Measurements from ENCODE around the gene SEPTIN12. TPM values are rescaled to one million over a fixed set of nuclear protein-coding genes. Genes with fewer than 3 reads are reported as not detected.
A peak's percentile ranks its signal among the peaks of the same experiment; 100 is the strongest.

Gene SEPTIN12
- total and polyA plus RNA-seq, 7 donors, result 2.5 TPM; not detected in 6

DNA sequence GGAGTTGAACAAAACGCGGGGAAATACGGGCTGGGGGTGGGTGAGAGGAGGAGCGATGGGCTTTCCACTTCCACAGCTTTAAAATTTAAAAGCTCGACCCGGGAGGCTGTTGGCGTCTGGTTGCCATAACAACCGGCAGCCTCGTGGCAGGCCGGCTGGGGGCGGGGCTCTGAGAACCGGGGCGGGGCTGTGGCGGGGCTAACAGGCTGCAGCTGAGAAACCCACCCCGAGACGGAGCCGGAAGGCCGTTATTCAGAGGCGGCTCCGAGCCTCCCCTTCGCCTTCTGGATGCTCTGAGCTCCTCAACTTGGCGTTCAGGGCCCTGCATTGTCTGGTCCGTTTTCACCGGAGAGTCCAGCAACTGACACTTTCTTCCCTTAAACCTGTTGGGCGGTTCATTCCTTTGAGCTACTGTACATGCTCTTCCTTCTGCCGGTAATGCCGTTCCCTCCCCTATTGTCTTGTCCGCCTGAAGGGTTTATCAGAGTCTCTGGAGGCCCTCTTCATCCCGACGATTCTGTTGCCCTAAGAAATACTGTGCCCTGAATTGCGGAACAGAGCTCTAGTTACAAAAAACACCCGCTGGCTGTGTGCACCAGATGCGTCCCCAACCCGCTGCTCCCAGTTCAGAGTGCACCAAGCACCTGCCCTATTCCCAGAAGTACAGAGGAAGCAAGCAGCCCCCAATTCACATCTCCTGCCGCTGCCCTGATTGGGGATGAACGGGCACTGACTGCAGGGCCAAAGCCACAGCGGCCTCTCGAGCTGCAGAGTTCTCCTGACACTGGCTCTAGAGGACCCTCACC lies 53.2 kb downstream of the SEPTIN12 start:
- DNase-seq, result peak; percentile 94
- Histone ChIP-seq H3K27ac (peak overlapping the region; percentile 85 to 91 (median 90)), H3K9me3 (no peaks in the 10 kb centered on the region), H3K27me3 (no peaks in the 10 kb centered on the region), H3K36me3 (peaks cover 0 to 18% (median 5%) of the 10 kb centered on the region in 4 donors), H3K4me3 (peak overlapping the region; percentile 63 to 86 (median 66)), H3K4me1 (peaks cover 0 to 20% (median 17%) of the 10 kb centered on the region in 4 donors)
- TF ChIP-seq EP300 (IDR thresholded peaks at IDR 0.05), result no peak
- peak in 1 of 4 donors; percentile 11 for TF ChIP-seq POLR2AphosphoS5 (IDR thresholded peaks at IDR 0.05)
- 6 to 7% methylated on average over 38 of the region's 38 CpGs for WGBS, 2 donors
- intact Hi-C loops (cut with DNase I), result loop anchor here (2.0 to 10.0 kb wide), 4 partner anchors 32 to 220 kb away; partner anchors contain the start of genes NUDT16L1, ROGDI, SEC14L5 and ZNF500

DNA sequence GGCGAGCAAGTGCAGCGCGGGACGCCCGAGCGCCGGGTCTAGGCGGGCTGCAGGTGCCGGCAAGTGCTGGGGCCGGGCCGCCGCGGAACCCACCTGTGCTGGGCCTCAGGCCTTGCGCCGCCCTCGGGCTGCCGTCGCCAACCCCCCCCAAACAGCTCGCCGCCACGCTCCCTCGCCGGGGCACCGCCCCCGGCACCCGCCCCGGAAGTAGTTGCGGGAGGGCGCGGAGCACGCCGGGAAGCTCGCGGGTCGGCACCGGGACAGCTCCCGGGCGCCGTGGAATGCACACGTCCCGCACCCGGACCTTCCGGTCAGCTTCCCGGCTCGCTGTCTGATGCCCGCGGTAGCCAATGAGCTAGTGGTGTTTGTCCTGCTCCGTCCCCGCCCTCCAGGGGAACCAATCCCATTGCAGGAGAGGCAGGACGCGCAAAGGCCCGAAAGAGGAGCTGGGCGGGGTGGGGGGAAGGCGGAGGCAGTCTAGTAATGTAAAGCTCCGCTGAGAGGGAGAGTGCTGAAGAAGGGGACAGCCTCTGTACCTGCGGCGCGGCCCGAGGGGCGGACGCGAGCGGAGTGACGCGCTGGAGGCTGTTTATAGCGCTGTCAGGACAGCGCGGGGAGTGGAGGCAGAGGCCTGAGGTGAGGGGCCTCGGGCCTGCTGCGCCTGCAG lies 53.9 kb downstream of the SEPTIN12 start, which contains the start of the genes ANKS3 and DNAAF8:
Gene ANKS3 (minus strand): TSS at position 209 of the 667 bp plus-strand sequence. CDS start 4,122 bp downstream, outside the sequence.
Gene DNAAF8 (plus strand): TSS at position 475 of the 667 bp plus-strand sequence. CDS start 1,978 bp downstream, outside the sequence.
- Histone ChIP-seq H3K27ac (peak within 1 kb of the TSS; percentile 85 to 91 (median 90)), H3K4me1 (peaks cover 0 to 20% (median 17%) of the 10 kb centered on the region in 4 donors), H3K9me3 (no peaks in the 10 kb centered on the region), H3K27me3 (no peaks in the 10 kb centered on the region), H3K4me3 (peak within 1 kb of the TSS; percentile 63 to 86 (median 66)), H3K36me3 (peaks cover 4 to 25% (median 8%) of the 10 kb centered on the region in 4 donors)
- TF ChIP-seq POLR2AphosphoS5 (IDR thresholded peaks at IDR 0.05) (peak in 3 of 4 donors; percentile 68 to 80 (median 68)), EP300 (IDR thresholded peaks at IDR 0.05) (peak in 1 of 4 donors; percentile 37), POLR2A (IDR thresholded peaks at IDR 0.05) (no peak)
- intact Hi-C loops (cut with DNase I), result loop anchor here (2.0 to 10.0 kb wide), 4 partner anchors 33 to 221 kb away; partner anchors contain the start of genes NUDT16L1, ROGDI, SEC14L5 and ZNF500
- 0 to 1% methylated on average over 70 of the region's 70 CpGs for WGBS, 2 donors
- peak; percentile 99 for DNase-seq

DNA sequence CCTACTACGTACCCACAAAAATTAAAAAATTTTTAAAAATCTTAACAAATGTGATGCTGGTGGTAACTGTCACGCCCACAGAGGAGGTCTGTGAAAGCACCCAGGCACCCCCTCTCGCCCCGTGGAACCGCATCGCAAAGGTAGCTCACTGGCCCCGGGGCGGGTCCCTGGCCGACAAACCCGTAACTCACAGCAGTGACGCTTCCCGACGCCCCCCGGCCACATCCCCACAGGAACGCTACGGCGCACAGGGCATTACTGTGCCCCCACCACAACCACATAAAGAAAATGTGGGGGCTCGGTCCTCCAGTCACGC lies 54.4 kb downstream of the SEPTIN12 start:
- WGBS, 2 donors, result 1% methylated on average over 19 of the region's 19 CpGs
- Histone ChIP-seq H3K4me1 (peaks cover 0 to 20% (median 17%) of the 10 kb centered on the region in 4 donors), H3K9me3 (no peaks in the 10 kb centered on the region), H3K4me3 (peak overlapping the region; percentile 63 to 86 (median 66)), H3K27me3 (no peaks in the 10 kb centered on the region), H3K27ac (peak overlapping the region; percentile 85 to 91 (median 90)), H3K36me3 (peaks cover 8 to 30% (median 12%) of the 10 kb centered on the region in 4 donors)
- peak; percentile 74 for DNase-seq
- no peak for TF ChIP-seq POLR2AphosphoS5 (IDR thresholded peaks at IDR 0.05)
- no peak for TF ChIP-seq EP300 (IDR thresholded peaks at IDR 0.05)
- TF ChIP-seq, protein P1, sequence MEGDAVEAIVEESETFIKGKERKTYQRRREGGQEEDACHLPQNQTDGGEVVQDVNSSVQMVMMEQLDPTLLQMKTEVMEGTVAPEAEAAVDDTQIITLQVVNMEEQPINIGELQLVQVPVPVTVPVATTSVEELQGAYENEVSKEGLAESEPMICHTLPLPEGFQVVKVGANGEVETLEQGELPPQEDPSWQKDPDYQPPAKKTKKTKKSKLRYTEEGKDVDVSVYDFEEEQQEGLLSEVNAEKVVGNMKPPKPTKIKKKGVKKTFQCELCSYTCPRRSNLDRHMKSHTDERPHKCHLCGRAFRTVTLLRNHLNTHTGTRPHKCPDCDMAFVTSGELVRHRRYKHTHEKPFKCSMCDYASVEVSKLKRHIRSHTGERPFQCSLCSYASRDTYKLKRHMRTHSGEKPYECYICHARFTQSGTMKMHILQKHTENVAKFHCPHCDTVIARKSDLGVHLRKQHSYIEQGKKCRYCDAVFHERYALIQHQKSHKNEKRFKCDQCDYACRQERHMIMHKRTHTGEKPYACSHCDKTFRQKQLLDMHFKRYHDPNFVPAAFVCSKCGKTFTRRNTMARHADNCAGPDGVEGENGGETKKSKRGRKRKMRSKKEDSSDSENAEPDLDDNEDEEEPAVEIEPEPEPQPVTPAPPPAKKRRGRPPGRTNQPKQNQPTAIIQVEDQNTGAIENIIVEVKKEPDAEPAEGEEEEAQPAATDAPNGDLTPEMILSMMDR (IDR thresholded peaks at IDR 0.05), result no peak
- no peak for TF ChIP-seq POLR2A (IDR thresholded peaks at IDR 0.05)
- intact Hi-C loops (cut with DNase I), result loop anchor here (2.0 to 10.0 kb wide), 4 partner anchors 33 to 221 kb away; partner anchors contain the start of genes NUDT16L1, ROGDI, SEC14L5 and ZNF500

DNA sequence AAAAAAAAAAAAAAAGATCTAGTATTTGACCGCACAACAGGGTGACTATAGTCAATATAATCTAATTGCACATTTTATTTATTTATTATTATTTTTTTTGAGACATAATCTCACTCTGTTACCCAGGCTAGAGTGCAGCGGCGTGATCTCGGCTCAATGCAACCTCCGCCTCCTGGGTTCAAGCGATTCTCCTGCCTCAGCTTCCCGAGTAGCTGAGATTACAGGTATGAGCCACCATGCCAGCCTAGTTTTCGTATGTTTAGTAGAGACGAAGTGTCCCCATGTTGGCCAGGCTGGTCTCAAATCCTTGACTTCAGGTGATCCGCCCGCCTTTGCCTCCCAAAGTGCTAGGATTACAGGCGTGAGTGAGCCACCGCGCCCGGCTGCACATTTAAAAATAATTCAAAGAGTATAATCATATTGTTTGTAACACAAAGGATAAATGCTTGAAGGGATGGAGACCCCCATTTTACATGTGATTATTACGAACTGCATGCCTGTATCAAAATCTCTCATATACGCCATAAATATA lies 54.9 kb downstream of the SEPTIN12 start:
- Histone ChIP-seq H3K36me3 (peaks cover 11 to 35% (median 16%) of the 10 kb centered on the region in 4 donors), H3K4me1 (peaks cover 0 to 20% (median 17%) of the 10 kb centered on the region in 4 donors), H3K27me3 (no peaks in the 10 kb centered on the region), H3K9me3 (no peaks in the 10 kb centered on the region), H3K27ac (peak overlapping the region; percentile 85 to 91 (median 90)), H3K4me3 (peak overlapping the region; percentile 63 to 86 (median 66))
- TF ChIP-seq POLR2AphosphoS5 (IDR thresholded peaks at IDR 0.05) (no peak), EP300 (IDR thresholded peaks at IDR 0.05) (no peak), POLR2A (IDR thresholded peaks at IDR 0.05) (no peak)
- TF ChIP-seq, protein P1 (IDR thresholded peaks at IDR 0.05), result no peak
- no peak for DNase-seq
- WGBS, 2 donors, result 35 to 37% methylated on average over 17 of the region's 17 CpGs
- intact Hi-C loops (cut with DNase I), result loop anchor here (10.0 kb wide), 1 partner anchor 222 kb away; the partner anchor contains the start of gene SEC14L5

DNA sequence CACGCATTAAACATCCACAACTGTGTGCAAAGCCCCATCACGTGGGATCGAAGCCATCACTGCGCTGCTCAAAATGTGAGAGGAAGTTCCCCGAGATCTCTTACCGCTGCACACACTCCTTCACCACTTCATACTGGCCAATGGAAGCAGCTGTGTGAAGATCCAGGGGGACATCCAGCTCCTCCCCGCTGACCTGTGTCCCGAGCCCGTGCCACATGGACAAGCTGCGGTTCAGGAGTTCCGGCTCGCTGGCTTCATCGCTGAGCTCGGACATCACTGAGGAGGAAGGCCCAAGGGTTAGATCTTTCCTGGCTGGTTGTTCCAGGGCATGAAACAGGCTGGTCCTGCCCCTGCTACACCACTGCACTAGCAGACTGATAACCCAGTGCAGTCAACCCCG lies 58.3 kb downstream of the SEPTIN12 start:
- Histone ChIP-seq H3K4me3 (no peak overlapping the region), H3K4me1 (peaks cover 0 to 11% (median 10%) of the 10 kb centered on the region in 4 donors), H3K27me3 (no peaks in the 10 kb centered on the region), H3K9me3 (no peaks in the 10 kb centered on the region), H3K27ac (no peak overlapping the region), H3K36me3 (peaks cover 17 to 64% (median 29%) of the 10 kb centered on the region in 4 donors)
- intact Hi-C loops (cut with DNase I), result loop anchor here (10.0 kb wide), 1 partner anchor 225 kb away; the partner anchor contains the start of gene SEC14L5
- TF ChIP-seq, protein P1 (IDR thresholded peaks at IDR 0.05), result no peak
- no peak for TF ChIP-seq POLR2AphosphoS5 (IDR thresholded peaks at IDR 0.05)
- no peak for TF ChIP-seq POLR2A (IDR thresholded peaks at IDR 0.05)
- TF ChIP-seq EP300 (IDR thresholded peaks at IDR 0.05), result no peak
- DNase-seq, result no peak
- WGBS, 2 donors, result 97% methylated on average over 15 of the region's 15 CpGs
